NCI-H1436 (cell line): Measurements from ENCODE around the gene ACHE.
A peak's percentile ranks its signal among the peaks of the same experiment; 100 is the strongest.

Experiments used
- DNase-seq: peaks from one replicate; lab custom pipeline; 2025; lab: John Stamatoyannopoulos, UW

The ACHE gene

GRCh38 chr7:100884736-100885439 is 10.8 kb downstream of the ACHE start:
- no peak for DNase-seq

- DNase-seq: no peak
Measured at GRCh38 chr7:100882785-100883526, 12.7 kb downstream of the ACHE start.

DNA sequence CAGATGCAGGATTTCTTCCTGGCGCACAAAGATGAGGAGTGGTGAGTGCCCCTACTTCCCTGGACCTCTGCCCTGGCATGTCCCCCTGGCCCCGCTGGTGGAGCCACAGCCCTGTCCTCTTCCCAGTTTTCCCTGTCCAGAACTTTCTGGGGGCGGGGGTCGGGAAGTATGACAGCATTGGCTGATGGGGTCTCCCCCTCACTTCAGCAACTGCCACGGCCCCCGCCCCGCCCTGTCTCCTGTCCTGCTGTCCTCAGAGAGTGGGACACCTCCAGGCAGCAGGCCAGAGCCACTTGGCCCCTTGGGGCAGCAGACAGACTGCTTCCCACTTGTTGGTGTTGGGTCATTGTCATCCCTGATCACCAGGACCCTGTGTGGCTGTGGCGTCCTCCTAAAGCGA is 13.5 kb downstream of the ACHE start:
- no peak for DNase-seq

- DNase-seq: no peak
Measured at GRCh38 chr7:100881136-100881535, 14.6 kb downstream of the ACHE start.

GRCh38 chr7:100880645-100881044 is 15.0 kb downstream of the ACHE start:
- DNase-seq: no peak

DNA sequence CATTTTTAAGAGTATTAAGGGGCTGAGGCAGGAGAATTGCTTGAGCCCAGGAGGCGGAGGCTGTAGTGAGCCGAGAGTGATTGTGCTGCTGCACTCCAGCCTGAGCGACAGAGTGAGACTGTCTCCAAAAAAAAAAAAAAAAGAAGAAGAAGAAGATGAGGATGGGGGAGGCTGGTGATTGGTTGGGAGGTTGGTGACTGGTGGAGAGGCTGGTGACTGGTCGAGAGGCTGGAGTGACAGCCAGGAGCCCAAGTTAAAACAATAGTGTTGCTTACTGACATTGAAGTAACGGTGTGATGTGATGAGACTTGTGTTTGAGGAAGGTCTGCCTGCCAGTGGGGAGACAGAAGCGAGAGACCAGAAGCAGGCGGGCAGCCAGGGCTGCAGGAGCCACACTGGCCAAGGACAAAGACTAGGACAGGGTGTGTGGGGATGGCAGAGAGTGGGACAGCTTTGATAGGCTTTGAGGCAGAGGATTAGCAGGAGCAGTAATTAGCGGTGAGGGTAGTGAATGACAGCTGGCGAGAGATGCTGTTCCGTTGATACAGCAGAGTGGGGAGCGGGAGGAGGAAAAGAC is 15.9 kb downstream of the ACHE start:
- no peak for DNase-seq

- no peak for DNase-seq
Measured at GRCh38 chr7:100878685-100879084, 17.0 kb downstream of the ACHE start.

GRCh38 chr7:100878013-100878412 is 17.7 kb downstream of the ACHE start:
- DNase-seq: no peak

DNA sequence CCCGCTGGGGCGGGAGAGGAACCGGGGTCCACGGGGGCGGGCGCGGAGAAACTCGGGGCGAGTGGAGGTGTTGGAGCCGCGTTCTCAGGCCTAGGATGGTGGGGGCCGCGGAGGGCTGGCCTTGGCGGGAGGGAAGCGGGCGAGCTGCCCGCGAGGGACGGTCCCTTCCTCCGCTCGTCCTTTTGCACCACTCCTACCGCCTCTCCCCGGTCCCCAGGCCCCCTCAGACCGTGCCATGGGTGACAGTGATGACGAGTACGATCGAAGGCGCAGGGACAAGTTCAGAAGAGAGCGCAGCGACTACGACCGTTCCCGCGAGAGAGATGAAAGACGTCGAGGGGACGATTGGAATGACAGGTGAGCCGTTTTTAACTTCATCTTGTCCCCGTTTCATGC is 20.3 kb downstream of the ACHE start:
- no peak for DNase-seq

GRCh38 chr7:100874577-100875355 is 20.9 kb downstream of the ACHE start, which contains the start of gene SRRT:
Gene SRRT, plus strand, starts transcription at chr7:100875103. Its CDS starts 488 bp downstream, at chr7:100875591.
- peak; percentile 99 for DNase-seq

GRCh38 chr7:100874300-100874576 is 21.4 kb downstream of the ACHE start:
- no peak for DNase-seq

- no peak for DNase-seq
Measured at GRCh38 chr7:100873599-100874299, 21.9 kb downstream of the ACHE start.

DNA sequence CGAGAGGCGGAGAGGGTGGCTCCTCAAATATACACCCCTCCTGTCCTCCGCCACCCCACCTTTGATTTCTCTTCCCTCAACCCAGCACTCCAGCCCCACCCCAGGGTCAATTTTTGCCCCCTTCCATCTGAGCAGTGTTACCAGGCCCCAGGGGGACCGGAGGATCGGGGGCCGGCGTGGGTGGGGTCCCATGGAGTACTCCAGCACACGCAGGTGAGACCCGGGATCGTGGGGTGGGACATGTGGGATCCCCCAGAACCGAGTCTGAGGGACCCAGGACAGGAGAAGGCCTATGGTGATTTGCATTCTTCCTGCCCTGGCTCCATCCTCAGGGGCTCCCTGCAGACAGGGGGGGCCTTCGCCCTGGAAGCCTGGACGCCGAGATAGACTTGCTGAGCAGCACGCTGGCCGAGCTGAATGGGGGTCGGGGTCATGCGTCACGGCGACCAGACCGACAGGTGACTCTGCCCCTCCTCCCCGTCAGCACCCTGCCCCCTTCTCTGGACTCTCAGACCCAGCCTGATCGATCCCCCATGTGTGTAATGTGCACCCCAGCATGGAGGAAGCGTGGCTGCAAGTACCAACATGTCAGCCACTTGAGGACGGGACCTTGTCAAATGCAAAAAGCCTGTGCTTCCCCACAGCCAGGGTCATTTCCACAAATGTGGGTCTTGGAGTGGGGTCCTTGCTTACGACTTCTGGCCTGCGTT is 27.8 kb downstream of the ACHE start:
- no peak for DNase-seq

DNA sequence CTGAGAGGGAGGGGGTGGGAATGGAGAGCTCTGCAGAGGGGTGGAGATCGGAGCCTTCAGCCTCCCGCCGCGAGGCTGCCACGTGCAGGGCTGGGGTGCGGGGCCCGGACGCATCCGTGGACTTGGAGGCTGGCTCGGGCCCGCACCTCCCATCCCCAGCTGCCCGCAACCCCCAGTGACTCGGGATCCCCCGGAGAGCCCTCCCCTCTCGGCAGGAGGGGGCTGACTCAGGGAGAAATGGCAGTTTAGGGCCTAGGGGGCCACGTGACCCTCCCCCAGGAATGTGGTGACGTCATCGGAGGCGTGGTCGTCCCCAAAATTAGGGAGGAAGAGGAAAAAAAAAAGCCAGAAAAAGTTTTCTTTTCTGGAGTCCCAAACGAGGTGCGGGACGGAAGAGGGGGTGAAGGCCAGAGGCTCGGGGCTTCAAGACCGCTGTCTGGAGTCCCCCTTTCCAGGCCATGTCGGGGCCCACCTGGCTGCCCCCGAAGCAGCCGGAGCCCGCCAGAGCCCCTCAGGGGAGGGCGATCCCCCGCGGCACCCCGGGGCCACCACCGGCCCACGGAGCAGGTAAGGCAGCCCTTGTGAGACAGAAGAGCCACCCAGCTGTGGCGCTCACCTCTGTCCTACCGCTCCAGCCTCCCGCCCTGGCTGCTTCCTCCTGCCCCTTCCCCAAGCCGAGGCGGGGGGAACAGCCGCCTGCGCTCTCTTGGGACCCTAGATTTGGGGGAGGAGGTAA is 28.5 kb downstream of the ACHE start, which contains the start of gene TRIP6:
Gene TRIP6 (plus strand): TSS at position 348 of the 736 bp plus-strand sequence. CDS start 111 bp downstream, at position 459.
- DNase-seq: no peak

DNA sequence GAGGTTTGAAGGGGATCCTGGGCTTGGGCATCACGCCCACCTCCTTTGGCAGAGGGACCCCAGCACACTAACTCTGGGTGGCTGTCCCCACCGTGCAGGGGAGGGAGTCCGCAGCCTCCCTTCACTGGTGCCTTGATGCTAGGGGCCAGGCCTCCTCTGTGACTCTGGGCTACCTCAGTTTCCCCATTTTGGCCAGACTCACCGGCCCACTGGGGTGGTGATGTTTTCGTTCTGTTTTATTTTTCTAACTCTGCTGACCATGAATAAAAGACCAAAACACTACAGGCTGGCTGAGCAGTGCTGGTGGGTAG is 29.0 kb downstream of the ACHE start:
- DNase-seq: no peak

DNA sequence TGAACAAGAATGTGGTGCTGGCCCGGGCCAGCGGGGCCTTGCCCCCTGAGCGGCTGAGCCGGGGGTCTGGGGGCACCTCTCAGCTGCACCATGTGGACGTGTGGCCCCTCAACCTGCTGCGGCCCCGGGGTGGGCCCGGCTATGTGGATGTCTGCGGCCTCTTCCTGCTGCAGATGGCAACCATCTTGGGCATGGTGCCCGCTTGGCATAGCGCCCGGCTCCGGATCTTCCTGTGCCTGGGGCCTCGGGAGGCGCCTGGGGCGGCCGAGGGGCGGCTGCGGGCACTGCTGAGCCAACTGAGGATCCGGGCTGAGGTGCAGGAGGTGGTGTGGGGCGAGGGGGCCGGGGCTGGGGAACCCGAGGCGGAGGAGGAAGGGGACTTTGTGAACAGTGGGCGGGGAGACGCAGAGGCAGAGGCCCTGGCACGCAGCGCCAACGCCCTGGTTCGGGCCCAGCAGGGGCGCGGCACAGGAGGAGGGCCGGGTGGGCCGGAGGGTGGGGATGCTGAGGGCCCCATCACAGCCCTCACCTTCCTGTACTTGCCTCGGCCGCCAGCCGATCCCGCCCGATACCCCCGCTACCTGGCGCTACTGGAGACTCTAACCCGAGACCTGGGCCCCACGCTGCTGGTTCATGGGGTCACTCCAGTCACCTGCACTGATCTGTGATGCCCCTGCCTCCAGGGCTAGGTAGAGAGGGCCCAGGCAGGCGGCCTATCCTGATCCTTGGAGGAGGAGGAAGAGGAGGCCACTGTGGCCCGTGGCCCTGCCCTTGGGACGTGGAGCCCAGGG is 29.6 kb downstream of the ACHE start:
- no peak for DNase-seq

DNA sequence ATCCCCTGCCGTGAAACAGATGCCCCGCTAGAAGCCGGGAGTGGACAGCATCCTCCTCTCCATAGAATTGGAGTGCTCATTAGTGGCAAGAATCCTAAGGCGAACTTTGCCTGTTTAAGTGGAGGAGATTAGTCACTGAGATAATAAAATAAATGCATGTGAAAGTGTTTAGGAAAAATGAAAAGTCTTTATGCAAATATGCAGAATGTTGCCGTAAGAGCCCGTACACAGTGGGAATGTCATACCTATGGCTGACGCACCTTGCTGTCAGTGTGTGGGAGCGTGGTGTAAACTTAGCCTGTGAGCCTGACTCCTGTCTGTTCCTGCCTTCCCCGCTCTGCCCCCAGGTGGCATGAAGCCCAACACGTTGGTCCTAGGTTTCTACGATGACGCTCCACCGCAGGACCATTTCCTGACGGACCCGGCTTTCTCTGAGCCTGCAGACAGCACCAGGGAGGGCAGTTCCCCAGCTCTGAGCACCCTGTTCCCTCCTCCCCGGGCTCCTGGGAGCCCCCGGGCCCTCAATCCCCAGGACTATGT is 30.2 kb downstream of the ACHE start:
- DNase-seq: no peak

DNA sequence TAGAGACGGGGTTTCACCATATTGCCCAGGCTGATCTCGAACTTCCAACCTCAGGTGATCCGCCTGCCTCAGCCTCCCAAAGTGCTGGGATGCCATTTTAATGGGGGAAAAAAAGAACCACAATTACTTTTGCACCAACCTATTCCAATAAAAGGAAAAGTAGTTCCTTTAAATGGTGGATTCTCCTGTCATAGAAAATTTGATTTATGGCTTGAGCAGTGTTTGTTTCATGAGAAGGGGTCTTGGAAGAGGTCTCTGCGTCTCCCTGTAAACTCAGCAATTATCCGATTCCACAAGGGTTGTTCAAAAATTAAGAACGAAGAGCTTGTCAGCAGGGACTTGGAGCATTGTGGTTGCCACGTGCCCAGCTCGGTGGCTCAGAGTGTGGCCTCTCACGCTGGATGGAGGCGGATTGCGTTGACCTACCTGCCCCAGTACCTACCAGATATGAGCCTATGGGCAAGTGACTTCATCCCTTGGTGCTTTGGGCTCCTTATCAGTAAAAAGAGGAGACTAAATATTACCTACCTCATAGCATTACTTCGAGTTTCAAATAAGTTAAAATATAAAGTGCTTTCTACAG is 31.3 kb downstream of the ACHE start:
- no peak for DNase-seq

DNA sequence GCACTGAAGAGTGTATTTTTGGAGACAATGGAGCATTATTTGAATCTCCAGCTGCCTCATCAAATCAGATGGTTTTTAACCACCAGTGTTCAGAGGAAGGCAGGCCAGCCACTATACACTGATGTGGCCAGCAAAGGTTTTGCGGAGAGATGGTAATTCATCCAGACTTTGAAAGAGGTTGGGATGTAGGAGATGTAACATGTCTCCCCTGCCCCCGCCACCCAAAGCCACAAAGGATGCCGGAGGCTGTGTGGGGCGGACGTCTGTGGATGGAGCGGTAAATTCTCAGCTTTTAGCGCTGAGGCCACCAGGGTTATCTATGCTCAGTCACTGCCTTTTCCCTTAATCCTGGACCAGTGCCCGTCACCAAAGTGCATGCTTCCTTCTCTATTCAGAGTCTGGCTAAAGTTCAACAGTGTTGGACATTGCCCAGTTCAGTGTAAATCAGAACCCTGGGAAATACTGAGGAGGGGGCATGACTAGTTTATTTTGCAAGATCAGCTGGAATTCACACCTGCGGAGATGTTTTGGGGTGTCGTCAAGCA is 32.2 kb downstream of the ACHE start:
- DNase-seq: no peak
